ENCODE measurements around the gene PNPLA7.
"Not testable (repeated sequence)": the region's sequence is repeated elsewhere in the genome, so short reads cannot be mapped to it uniquely, and the experiment has no call there.

Gene PNPLA7

GRCh38 chr9:137513801-137514570 lies 36.2 kb downstream of the PNPLA7 start:
- not testable (repeated sequence) for DNase-seq (ENCODE audit: low read depth)

GRCh38 chr9:137513136-137513535 lies 37.1 kb downstream of the PNPLA7 start:
- DNase-seq (ENCODE audit: low read depth), result not testable (repeated sequence)

DNA sequence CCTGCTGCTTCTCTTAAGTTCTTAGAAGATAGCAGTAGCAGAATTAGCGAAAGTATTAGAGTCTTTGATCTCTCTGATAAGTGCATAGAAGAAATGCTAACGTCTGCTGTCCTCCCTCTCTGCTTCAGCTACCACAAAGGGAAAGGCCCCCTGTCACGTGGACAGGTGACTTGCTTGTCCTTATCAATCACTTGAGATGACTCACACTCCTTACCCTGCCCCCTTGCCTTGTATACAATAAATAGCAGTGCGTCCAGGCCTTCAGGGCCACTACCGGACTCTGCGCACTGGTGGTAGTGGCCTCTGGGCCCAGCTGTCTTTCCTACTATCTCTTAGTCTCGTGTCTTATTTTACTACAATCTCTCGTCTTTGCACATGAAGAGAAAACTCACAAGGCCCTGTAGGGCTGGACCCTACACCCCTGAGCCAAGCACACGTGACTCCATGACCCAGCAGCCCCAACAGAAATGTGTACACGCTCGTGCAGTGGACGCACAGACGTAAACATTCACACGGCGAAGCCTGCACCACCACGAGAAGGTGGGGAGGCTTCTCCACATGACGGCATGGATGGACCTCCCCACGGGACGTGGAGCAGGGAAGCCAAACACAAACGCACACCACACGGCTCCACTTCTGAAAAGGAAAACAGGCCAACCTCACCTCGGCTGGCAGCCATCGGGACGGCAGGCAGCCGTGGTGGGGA lies 38.3 kb downstream of the PNPLA7 start:
- DNase-seq (ENCODE audit: low read depth), result no peak

DNA sequence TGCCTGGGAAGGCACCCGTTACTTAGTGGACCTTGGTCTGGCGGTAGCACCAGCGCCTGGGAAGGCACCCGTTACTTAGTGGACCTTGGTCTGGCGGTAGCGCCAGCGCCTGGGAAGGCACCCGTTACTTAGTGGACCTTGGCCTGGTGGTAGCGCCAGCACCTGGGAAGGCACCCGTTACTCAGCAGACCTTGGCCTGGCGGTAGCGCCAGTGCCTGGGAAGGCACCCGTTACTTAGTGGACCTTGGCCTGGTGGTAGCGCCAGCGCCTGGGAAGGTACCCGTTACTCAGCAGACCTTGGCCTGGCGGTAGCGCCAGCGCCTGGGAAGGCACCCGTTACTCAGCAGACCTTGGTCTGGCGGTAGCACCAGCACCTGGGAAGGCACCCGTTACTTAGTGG lies 39.1 kb downstream of the PNPLA7 start:
- DNase-seq (ENCODE audit: low read depth), result not testable (repeated sequence)

DNA sequence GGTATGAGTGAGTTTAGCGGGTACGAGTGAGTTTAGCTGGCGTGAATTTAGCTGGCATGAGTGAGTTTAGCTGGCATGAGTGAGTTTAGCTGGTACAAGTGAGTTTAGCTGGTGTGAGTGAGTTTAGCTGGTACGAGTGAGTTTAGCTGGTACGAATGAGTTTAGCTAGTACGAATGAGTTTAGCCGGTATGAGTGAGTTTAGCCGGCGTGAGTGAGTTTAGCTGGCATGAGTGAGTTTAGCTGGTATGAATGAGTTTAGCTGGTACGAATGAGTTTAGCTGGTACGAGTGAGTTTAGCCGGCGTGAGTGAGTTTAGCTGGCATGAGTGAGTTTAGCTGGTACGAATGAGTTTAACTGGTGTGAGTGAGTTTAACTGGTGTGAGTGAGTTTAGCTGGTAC lies 41.0 kb downstream of the PNPLA7 start:
- no peak for DNase-seq (ENCODE audit: low read depth)

DNA sequence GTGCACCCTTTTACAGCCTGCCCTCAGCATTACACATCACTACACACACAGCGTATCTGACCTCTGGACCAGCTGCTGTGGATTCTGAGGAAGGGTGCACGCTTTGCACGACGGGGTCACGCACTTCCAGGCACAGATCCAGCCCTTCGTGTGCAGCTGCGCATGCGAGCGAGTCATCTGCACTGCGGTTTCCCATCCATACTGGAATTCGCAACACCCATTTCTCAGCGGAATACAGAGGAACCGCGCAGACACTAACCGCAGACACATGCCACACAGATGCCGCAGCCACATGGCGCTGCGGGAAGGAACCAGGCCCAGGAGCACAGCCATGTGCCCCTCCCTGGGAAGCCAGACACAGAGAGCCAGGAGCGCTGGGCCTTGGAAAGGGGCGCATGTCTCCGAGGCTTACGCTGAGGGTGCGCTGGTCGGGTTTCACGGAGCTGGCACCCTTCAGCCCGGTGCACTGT lies 43.5 kb downstream of the PNPLA7 start:
- DNase-seq (ENCODE audit: low read depth), result peak; percentile 72

DNA sequence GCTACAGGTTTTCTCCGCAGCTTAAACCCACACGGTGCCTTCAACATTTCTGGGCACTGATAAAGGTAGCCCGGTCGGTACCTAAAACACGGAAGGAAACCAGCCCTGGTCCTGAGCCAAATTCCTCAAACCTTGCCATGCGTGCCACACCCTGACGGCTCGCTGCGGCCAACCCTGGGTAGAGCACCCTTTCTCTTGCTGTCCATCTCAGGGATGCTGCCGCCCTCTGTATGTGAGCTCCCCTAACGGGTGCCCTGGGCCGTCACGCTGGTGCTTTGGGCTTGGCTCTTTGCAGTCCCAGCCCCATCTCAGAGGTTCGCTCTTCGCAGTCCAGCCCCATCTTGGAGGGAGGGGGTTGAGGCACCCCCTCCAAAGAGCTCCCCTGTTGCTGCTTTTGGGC lies 43.9 kb downstream of the PNPLA7 start:
- no peak for DNase-seq (ENCODE audit: low read depth)

GRCh38 chr9:137505421-137506140 lies 44.6 kb downstream of the PNPLA7 start:
- no peak for DNase-seq (ENCODE audit: low read depth)

- DNase-seq (ENCODE audit: low read depth), result no peak
These were observed 45.8 kb downstream of the PNPLA7 start for GRCh38 chr9:137504432-137504777.

DNA sequence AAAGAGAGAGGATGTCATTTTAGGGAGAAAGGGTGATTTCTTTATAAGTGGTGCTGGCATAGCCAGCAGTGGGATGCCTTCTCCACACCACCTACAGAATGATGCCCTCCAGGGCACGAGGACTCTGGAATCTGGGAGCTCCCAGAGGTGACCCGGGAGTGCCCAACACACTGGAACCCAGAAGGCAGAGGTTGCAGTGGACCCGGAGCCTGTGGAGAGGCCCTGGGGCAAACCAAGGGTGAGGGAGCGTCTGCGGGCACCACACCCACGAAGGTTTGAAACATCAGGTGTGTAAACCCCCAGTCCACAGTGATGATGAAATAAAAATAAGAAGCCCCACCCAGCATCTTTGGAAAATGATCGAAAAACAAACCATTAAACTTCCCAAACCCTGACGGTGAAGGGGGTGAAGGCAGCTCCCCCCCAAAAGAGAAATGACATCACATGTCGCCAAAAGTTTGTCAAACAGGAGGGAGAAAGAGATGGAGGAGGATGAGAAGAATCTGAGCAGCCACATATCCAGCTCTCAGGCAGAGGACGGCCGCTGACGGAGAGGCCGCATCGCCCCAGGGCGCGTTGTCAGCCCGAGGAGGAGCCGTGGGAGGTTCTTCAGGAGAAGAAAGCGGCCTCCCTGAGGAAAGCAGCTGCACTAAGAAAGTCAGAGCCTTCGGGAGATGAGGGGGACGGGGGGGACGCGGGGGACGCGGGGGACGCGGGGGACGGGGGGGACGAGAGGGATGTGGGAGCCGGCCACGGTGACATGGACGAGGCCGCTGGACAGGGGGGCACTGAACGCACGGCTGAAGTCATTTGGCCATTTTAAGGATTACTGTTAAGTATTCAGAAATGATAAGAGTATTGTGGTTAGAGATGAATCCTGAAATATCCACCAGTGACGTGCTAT lies 47.9 kb downstream of the PNPLA7 start:
- DNase-seq (ENCODE audit: low read depth), result no peak

GRCh38 chr9:137501457-137501856 lies 48.7 kb downstream of the PNPLA7 start:
- no peak for DNase-seq (ENCODE audit: low read depth)

DNA sequence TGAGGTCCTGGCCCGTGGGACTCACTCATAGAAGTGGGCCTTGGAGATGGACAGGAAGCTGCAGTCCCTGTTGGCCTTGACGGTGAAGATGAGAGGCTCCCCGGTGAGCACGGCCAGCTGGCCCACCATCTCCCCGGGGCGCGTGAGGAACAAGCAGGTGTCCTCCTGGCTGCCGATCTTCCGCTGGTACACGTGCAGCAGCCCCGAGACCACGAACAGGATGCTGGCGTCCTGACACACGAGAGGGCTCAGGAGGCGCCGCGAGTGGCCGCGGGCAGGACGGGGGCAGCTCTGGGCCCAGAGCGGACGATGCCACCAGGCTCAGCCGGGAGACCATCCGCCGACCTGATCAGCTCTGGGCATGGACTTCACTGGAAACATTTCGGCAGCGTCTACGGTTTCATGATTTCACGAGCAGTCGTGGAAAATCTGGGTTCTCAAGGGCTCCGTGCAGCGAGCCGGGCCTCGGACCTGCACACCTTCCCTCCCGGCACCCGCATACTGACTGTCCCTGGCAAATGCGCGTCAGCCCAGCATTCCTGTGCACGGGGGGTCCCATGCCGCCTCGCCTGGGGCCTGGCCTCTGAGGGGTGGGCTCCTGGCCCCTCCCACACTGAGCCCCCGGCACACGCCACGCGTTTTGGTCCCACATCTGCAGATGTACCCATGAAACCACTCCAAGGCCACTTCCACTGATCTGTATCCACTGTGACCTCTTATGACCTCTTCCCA lies 49.4 kb downstream of the PNPLA7 start:
- DNase-seq (ENCODE audit: low read depth), result no peak

- no peak for DNase-seq (ENCODE audit: low read depth)
These were observed 50.1 kb downstream of the PNPLA7 start for GRCh38 chr9:137499858-137500661.

DNA sequence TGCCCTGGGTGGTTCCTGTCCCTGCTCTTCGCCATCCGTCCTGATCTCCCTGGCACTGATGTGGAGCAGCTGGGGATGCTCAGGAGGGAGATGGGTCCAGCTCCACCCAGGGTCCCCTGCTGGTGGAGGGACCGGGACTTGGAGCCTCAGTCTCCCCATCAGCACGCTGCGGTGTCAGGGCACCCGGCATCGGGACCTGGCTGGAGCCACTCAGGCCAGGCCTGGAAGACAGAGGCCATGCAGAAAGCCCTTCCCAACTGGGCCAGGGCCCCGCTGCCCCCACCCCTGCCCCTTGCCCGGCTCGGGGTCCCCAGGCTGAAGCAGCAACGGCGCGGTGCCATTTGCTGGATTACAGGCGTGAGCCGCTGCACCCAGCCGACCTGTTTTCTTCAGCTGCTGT lies 50.8 kb downstream of the PNPLA7 start:
- DNase-seq (ENCODE audit: low read depth), result no peak

GRCh38 chr9:137498720-137499150 lies 51.5 kb downstream of the PNPLA7 start:
- DNase-seq (ENCODE audit: low read depth), result no peak

DNA sequence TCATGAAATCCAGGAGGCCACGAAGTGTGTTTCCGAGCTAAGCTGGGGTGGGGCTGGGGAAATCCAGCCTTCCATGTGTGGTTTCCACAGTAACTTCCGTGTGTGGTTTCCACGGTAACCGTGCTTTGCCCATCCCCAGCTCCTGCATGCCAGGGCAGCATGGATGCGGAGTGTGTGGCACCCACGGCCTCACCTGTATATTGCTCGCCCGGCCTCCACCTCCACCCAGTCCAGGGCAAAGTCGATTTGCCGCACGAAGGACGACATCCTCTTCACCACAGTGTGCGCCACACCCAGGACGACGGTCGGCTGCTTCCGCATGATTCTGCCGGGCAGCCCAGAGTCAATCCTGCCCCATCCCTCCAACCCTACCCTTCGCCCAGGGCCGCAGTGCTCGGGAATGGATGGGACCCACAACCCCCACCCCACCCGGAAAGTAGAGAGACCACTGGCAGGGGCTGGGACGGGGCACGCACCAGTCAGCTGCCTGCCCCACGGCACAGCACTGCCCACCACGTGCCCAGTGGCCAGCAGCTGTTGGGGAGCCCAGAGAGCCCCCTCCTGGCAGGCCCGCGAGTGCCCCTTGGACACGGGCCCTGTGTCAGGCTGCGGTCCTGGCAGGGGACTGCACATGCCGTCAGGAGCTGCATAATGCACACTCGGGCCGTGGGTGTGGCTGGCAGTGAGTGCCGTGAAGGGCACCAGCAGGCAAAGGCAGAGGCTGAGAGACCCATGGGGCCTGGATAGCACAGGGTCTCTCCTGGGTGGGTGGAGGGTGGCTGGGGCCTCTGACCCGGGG lies 52.1 kb downstream of the PNPLA7 start:
- no peak for DNase-seq (ENCODE audit: low read depth)

- no peak for DNase-seq (ENCODE audit: low read depth)
These were observed 53.4 kb downstream of the PNPLA7 start for GRCh38 chr9:137496601-137497375.

DNA sequence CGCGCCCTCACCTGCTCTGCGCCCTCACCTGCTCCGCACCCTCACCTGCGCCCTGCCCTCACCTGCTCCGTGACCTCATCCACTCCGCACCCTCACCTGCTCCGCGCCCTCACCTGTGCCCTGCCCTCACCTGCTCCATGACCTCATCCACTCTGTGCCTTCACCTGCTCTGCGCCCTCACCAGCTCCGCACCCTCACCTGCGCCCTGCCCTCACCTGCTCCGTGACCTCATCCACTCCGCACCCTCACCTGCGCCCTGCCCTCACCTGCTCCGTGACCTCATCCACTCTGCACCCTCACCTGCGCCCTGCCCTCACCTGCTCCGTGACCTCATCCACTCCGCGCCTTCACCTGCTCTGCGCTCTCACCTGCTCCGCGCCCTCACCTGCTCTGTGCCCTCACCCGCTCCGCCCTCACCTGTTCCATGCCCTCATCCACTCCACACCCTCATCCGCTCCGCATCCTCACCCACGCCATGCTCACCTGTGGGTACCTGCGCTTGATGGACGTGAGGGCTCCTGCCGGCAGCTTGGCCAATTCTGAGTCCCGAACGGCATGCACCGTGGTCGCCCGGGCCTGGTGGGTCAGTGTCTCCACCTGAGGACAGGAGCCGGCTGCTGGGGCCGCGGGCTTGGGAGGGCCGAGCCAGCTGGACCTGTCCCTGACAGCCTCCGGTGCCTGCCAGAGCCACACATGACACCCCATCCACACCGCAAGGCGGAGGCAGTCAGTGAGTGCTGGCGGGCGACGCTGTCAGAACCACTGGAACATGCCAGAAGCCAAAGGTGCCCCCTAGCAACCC lies 55.5 kb downstream of the PNPLA7 start:
- DNase-seq (ENCODE audit: low read depth), result no peak

Data from GM04504 (cell line).